CD4-positive, alpha-beta T cell treated with Interleukin-17A for 4 hours (primary cell): Measurements from ENCODE around the gene ZNF19.

Experiments used
- DNase-seq: peaks from one replicate; pipeline ENCODE4 v3.0.0-alpha.2; 2020; ENCODE audit warnings: mixed read lengths

ZNF19 gene

GRCh38 chr16:71440669-71441347 is 48.3 kb downstream of the ZNF19 start:
- no peak for DNase-seq

DNA sequence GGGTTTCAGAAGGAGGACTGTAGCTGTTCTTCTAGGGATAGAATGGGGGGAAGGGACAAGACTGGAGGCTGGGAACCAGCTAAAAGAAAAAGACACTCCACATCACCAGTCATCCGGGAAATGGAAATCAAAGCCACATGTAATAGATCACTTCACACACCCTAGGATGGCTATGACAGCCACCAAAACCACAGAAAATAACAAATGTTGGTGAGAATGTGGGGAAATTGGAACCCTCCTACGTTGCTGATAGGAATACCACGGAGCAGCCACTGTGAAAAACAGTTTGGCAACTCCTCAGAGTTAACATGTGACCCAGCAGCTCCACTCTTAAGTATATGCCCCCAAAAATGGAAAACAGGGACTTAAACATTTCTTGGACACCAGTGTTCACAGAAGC is 49.6 kb downstream of the ZNF19 start:
- no peak for DNase-seq

DNA sequence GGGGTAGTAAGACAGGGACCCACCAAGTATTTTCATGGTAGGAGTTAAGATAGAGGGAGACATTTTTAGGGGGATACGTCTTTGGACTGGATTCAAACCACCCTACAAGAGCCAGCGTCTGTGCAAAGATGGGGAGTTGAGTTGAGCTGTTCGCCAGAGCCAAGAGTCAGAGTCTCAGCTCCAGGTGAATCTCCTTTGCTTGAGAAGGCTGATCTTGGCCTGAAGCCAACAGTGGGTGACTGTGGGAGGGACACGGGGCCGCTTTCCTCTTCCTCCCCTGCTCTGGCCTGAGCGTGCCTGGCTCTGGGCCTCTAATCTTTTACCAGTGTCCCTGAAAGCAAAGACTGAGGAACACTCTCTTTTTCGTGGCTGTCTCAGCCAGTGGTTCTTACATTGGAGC is 52.7 kb downstream of the ZNF19 start:
- no peak for DNase-seq

- DNase-seq: no peak
Observed at GRCh38 chr16:71432906-71433305, 56.2 kb downstream of the ZNF19 start.

- DNase-seq: no peak
Observed at GRCh38 chr16:71431991-71432390, 57.1 kb downstream of the ZNF19 start.

GRCh38 chr16:71431176-71431575 is 57.9 kb downstream of the ZNF19 start:
- no peak for DNase-seq

- no peak for DNase-seq
Observed at GRCh38 chr16:71430744-71431143, 58.4 kb downstream of the ZNF19 start.

GRCh38 chr16:71429581-71429980 is 59.5 kb downstream of the ZNF19 start:
- no peak for DNase-seq

GRCh38 chr16:71428883-71429282 is 60.2 kb downstream of the ZNF19 start:
- no peak for DNase-seq

- DNase-seq: no peak
Observed at GRCh38 chr16:71428385-71428784, 60.7 kb downstream of the ZNF19 start.

- no peak for DNase-seq
Observed at GRCh38 chr16:71426880-71427615, 62.1 kb downstream of the ZNF19 start.

- DNase-seq: peak; percentile 13
Observed at GRCh38 chr16:71426069-71426879, 62.9 kb downstream of the ZNF19 start.

DNA sequence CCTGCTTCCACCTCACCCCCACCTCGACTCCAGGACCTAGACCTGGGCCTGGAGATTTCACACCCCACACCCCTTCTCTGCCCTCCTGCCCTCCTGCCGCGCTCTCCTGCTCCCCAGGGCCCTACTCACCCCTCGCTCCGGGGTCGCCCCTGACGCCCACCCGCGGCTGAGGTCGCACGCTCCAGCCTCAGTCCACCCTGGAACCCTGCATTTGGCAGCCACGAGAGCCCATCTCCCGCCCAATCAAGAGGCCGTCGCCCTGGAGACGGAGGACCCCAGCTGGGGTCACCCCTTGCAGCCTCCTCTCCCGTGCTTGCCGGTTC is 63.4 kb downstream of the ZNF19 start:
- DNase-seq: no peak

DNA sequence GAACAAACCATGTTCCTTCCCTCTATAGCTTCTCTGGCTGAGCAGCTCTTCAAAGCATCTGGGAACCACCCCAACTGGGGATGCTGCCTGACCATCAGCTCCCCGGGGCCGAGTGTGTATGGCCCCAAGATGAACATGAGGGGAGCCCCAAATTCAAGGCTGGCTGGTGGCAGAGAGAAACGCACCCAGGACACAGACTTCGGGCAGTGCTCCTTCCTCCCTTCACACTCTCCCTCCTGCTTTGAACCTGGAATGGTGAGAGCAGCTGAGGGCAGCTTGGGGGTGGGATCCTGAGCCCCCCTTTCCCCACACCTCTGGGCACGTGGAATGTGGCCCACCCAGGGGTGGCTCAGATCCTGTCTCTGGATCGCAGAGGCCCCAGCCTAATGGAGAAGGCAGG is 64.5 kb downstream of the ZNF19 start:
- no peak for DNase-seq

GRCh38 chr16:71423865-71424264 is 65.3 kb downstream of the ZNF19 start:
- DNase-seq: no peak
